GM12878 (cell line): ENCODE results near the gene HSD17B10. TPM values are rescaled to one million over a fixed set of nuclear protein-coding genes. Genes with fewer than 3 reads are reported as not detected.

Source experiments
- CBFB ChIP-seq: IDR thresholded peaks from 2 replicates; pipeline ENCODE4 v1.6.1; 2016; ENCODE audit warnings: antibody characterized with exemption, low read depth
- CHD1 ChIP-seq: IDR thresholded peaks from 2 replicates; pipeline ENCODE4 v1.6.1; 2012; ENCODE audit warnings: low read depth, low read length, improper control_type of control experiment
- CREM ChIP-seq: IDR thresholded peaks from 2 replicates; pipeline ENCODE4 v1.6.1; 2014; ENCODE audit warnings: antibody characterized with exemption, low read depth
- E4F1 ChIP-seq: fragments of 450-650 bp; IDR thresholded peaks from 2 replicates; pipeline ENCODE4 v1.6.1; 2018; ENCODE audit warnings: borderline replicate concordance, mild to moderate bottlenecking; ENCODE audit not compliant: partially characterized antibody
- KDM1A ChIP-seq: fragments of 200-600 bp; sonication (generic); IDR thresholded peaks from 2 replicates; pipeline ENCODE4 v1.6.1; 2016; ENCODE audit warnings: borderline replicate concordance
- NR2C2 ChIP-seq: IDR thresholded peaks from 2 replicates; pipeline ENCODE4 v1.6.1; 2011; ENCODE audit warnings: borderline replicate concordance, low read depth; ENCODE audit not compliant: control insufficient read depth, insufficient read length
- REST ChIP-seq: IDR thresholded peaks from 2 replicates; pipeline ENCODE4 v1.6.1; 2012; ENCODE audit warnings: mild to moderate bottlenecking, low read depth, low read length
- SIN3A ChIP-seq: IDR thresholded peaks from 2 replicates; pipeline ENCODE4 v1.6.1; 2012; ENCODE audit warnings: low read depth, low read length, improper control_type of control experiment
- TARDBP ChIP-seq: IDR thresholded peaks from 2 replicates; pipeline ENCODE4 v1.6.1; 2016; ENCODE audit warnings: borderline replicate concordance
- YBX1 ChIP-seq: fragments of 450-650 bp; IDR thresholded peaks from 2 replicates; pipeline ENCODE4 v1.6.1; 2016; ENCODE audit warnings: antibody characterized with exemption
- ZNF592 ChIP-seq: fragments of 450-650 bp; IDR thresholded peaks from 2 replicates; pipeline ENCODE4 v1.6.1; 2017; ENCODE audit warnings: mild to moderate bottlenecking, moderate library complexity
- polyA plus RNA-seq, 11 experiments: library from polyadenylated mRNA; depleted of rRNA in 4 of 11; unstranded in 6 of 11; stranded (reverse) in 5 of 11; fragments of >200 nt; fragmentation: Nextera tagmentation in 4 of 11; fragmentation: Illumina TruSeq in 1 of 11; extraction: Ambion mirVana in 4 of 11; extraction: Trizol in 1 of 11; gene quantifications; 1 replicate in 1 of 11; 2 replicates in 10 of 11; pipeline versions ENCODE4 v1.2.1 to v1.2.3, GENCODE V29; 2011 to 2016; ENCODE audit warnings: inconsistent platforms in 2 of 11, missing spikeins in 2 of 11, low read depth in 1 of 11
- total RNA-seq, 4 experiments: library from RNA; depleted of rRNA in 3 of 4; stranded (reverse); fragments of >200 nt in 3 of 4; fragmentation: Illumina TruSeq in 1 of 4; extraction: Trizol in 1 of 4; gene quantifications; 2 replicates each; pipeline versions ENCODE4 v1.2.1 to v1.2.3, GENCODE V29; 2013 to 2021

Gene HSD17B10
- total and polyA plus RNA-seq, 10 of the 15 experiments (the other 5 are each of a cell fraction or from before 2014, with no cell fraction given): 43.7 to 313 (median 187) TPM

GRCh38 chrX:53456254-53456653 is 22.1 kb upstream of the HSD17B10 start (continued):
- no peak for TF ChIP-seq E4F1
- no peak for TF ChIP-seq CBFB
- TF ChIP-seq ZNF592: no peak
- TF ChIP-seq SIN3A: no peak
- no peak for TF ChIP-seq TARDBP
- no peak for TF ChIP-seq CHD1
- TF ChIP-seq KDM1A: no peak
- no peak for TF ChIP-seq REST
- TF ChIP-seq CREM: no peak
- no peak for TF ChIP-seq NR2C2
- no peak for TF ChIP-seq YBX1
- TF ChIP-seq, all 136 proteins: peak for 0
